OCI-LY3 (cell line): ENCODE results near the gene SNX11.
"Not testable (repeated sequence)": the region's sequence is repeated elsewhere in the genome, so short reads cannot be mapped to it uniquely, and the experiment has no call there.

Experiments
- CTCF ChIP-seq: fragments of 200-600, 300-600 bp; sonication (generic); IDR thresholded peaks from 2 replicates; pipeline ENCODE4 v1.5.1; 2014; ENCODE audit warnings: antibody characterized with exemption, low read length, low read depth
- EZH2phosphoT487 ChIP-seq: fragments of 200-600 bp; shearing (Covaris generic); IDR thresholded peaks from 2 replicates; pipeline ENCODE4 v1.6.1; 2018; ENCODE audit warnings: antibody characterized with exemption, mixed run types, low read depth

- not testable (repeated sequence) for TF ChIP-seq CTCF, EZH2phosphoT487
Measured at GRCh38 chr17:48073566-48074094, 33.9 kb upstream of the SNX11 start.
